22Rv1 (cell line): ENCODE measurements around the gene FBXL16.

Experiments used
- CTCF ChIP-seq: fragments of 450-650 bp; IDR thresholded peaks from 2 replicates; pipeline ENCODE4 v1.5.1; 2017; ENCODE audit warnings: mild to moderate bottlenecking
- ZFX ChIP-seq: fragments of 450-650 bp; IDR thresholded peaks from 2 replicates; pipeline ENCODE4 v1.6.1; 2017; ENCODE audit warnings: antibody characterized with exemption, borderline replicate concordance

GRCh38 chr16:722835-723633 is 17.4 kb upstream of the FBXL16 start:
- TF ChIP-seq CTCF (no peak), ZFX (no peak)
